MM.1S (cell line): Measurements from ENCODE around the gene MYO10.

Source experiments
- DNase-seq: peaks from one replicate; pipeline ENCODE4 v3.0.0-alpha.2; 2015
- H2AFZ ChIP-seq: fragments of 300-600 bp; sonication (generic); 2 replicates; pipeline ENCODE4 v1.6.0; 2016; ENCODE audit warnings: antibody characterized with exemption, low read length
- H3F3A ChIP-seq: fragments of 300-600 bp; sonication (generic); 2 replicates; pipeline ENCODE4 v1.6.1; 2016; ENCODE audit warnings: mild to moderate bottlenecking, antibody characterized with exemption, low read length, moderate library complexity, mixed read lengths; ENCODE audit not compliant: insufficient read depth
- H3K27ac ChIP-seq: fragments of 300-600 bp; sonication (generic); 2 replicates; pipeline ENCODE4 v1.5.1; 2016; ENCODE audit warnings: mild to moderate bottlenecking, low read length
- H3K27me3 ChIP-seq: fragments of 300-600 bp; sonication (generic); replicated peaks from 2 replicates; pipeline ENCODE4 v1.6.0; 2016; ENCODE audit warnings: low read length; ENCODE audit not compliant: insufficient read depth
- H3K36me3 ChIP-seq: fragments of 300-600 bp; sonication (generic); replicated peaks from 2 replicates; pipeline ENCODE4 v1.6.1; 2016; ENCODE audit warnings: mild to moderate bottlenecking, low read length, mixed read lengths; ENCODE audit not compliant: insufficient read depth
- H3K4me1 ChIP-seq: fragments of 300-600 bp; sonication (generic); 2 replicates; pipeline ENCODE4 v1.6.1; 2016; ENCODE audit warnings: low read length, mixed read lengths
- H3K4me2 ChIP-seq: fragments of 300-600 bp; sonication (generic); 2 replicates; pipeline ENCODE4 v1.6.0; 2016; ENCODE audit warnings: low read depth, low read length
- H3K4me3 ChIP-seq: fragments of 300-600 bp; sonication (generic); 2 replicates; pipeline ENCODE4 v1.5.1; 2016; ENCODE audit warnings: low read length, mixed read lengths
- H3K79me2 ChIP-seq: fragments of 300-600 bp; sonication (generic); 2 replicates; pipeline ENCODE4 v1.6.1; 2016; ENCODE audit warnings: mixed run types, low read length, mixed read lengths
- H3K9ac ChIP-seq: fragments of 300-600 bp; sonication (generic); 2 replicates; pipeline ENCODE4 v1.6.1; 2016; ENCODE audit warnings: low read length, mixed read lengths
- H3K9me2 ChIP-seq: fragments of 300-600 bp; sonication (generic); replicated peaks from 2 replicates; pipeline ENCODE4 v1.6.1; 2016; ENCODE audit warnings: mild to moderate bottlenecking, low read length, mixed read lengths; ENCODE audit not compliant: insufficient read depth
- H3K9me3 ChIP-seq: fragments of 300-600 bp; sonication (generic); replicated peaks from 2 replicates; pipeline ENCODE4 v1.6.1; 2016; ENCODE audit warnings: mild to moderate bottlenecking, low read length, mixed read lengths; ENCODE audit not compliant: insufficient read depth
- H4K20me1 ChIP-seq: fragments of 300-600 bp; sonication (generic); 2 replicates; pipeline ENCODE4 v1.6.1; 2016; ENCODE audit warnings: mild to moderate bottlenecking, low read length, moderate library complexity, mixed read lengths; ENCODE audit not compliant: insufficient read depth
- CTCF ChIP-seq: fragments of 300-600 bp; sonication (generic); IDR thresholded peaks from 2 replicates; pipeline ENCODE4 v1.5.1; 2016; ENCODE audit warnings: antibody characterized with exemption, low read length, mixed read lengths
- EZH2 ChIP-seq: fragments of 300-600 bp; sonication (generic); optimal IDR thresholded peaks from 2 replicates; pipeline ENCODE3; 2017; ENCODE audit warnings: low read depth, mild to moderate bottlenecking, antibody characterized with exemption, low read length, mixed read lengths
- EZH2phosphoT487 ChIP-seq: fragments of 300-600 bp; sonication (generic); IDR thresholded peaks from 2 replicates; pipeline ENCODE4 v1.6.1; 2018; ENCODE audit warnings: antibody characterized with exemption, low read length

The MYO10 gene

GRCh38 chr5:16842896-16843295 is 93.2 kb downstream of the MYO10 start:
- H3K9me3 ChIP-seq: no peaks in the 10 kb centered on the region
- no peak overlapping the region for H2AFZ ChIP-seq
- no peaks in the 10 kb centered on the region for H3K4me1 ChIP-seq
- H4K20me1 ChIP-seq: no peaks in the 10 kb centered on the region
- no peaks in the 10 kb centered on the region for H3K27me3 ChIP-seq
- H3F3A ChIP-seq: no peaks in the 10 kb centered on the region
- no peaks in the 10 kb centered on the region for H3K36me3 ChIP-seq
- H3K9ac ChIP-seq: no peak overlapping the region
- H3K9me2 ChIP-seq: no peaks in the 10 kb centered on the region
- no peak overlapping the region for H3K4me2 ChIP-seq
- H3K79me2 ChIP-seq: no peaks in the 10 kb centered on the region
- H3K4me3 ChIP-seq: no peak overlapping the region
- no peak overlapping the region for H3K27ac ChIP-seq
- TF ChIP-seq EZH2 (no peak), CTCF (no peak), EZH2phosphoT487 (no peak)
- DNase-seq: no peak

- no peak overlapping the region for H3K27ac ChIP-seq
- H3K9me2 ChIP-seq: no peaks in the 10 kb centered on the region
- H3K4me3 ChIP-seq: no peak overlapping the region
- H3K9me3 ChIP-seq: no peaks in the 10 kb centered on the region
- no peaks in the 10 kb centered on the region for H3K4me1 ChIP-seq
- H3K79me2 ChIP-seq: no peaks in the 10 kb centered on the region
- no peak overlapping the region for H3K4me2 ChIP-seq
- no peaks in the 10 kb centered on the region for H4K20me1 ChIP-seq
- H3K9ac ChIP-seq: no peak overlapping the region
- H2AFZ ChIP-seq: no peak overlapping the region
- DNase-seq: no peak
- H3K36me3 ChIP-seq: no peaks in the 10 kb centered on the region
- H3K27me3 ChIP-seq: no peaks in the 10 kb centered on the region
- TF ChIP-seq CTCF: no peak
- no peak for TF ChIP-seq EZH2phosphoT487
- no peak for TF ChIP-seq EZH2
- H3F3A ChIP-seq: no peaks in the 10 kb centered on the region
These were observed 94.7 kb downstream of the MYO10 start for GRCh38 chr5:16841416-16841815.

GRCh38 chr5:16837305-16837704 is 98.8 kb downstream of the MYO10 start:
- no peaks in the 10 kb centered on the region for H4K20me1 ChIP-seq
- H3K9ac ChIP-seq: no peak overlapping the region
- TF ChIP-seq EZH2phosphoT487 (no peak), EZH2 (no peak), CTCF (no peak)

More at GRCh38 chr5:16837305-16837704, 98.8 kb downstream of the MYO10 start:
- Histone ChIP-seq H3F3A (no peaks in the 10 kb centered on the region), H3K4me1 (no peaks in the 10 kb centered on the region), H3K36me3 (no peaks in the 10 kb centered on the region), H3K4me2 (no peak overlapping the region), H3K9me2 (no peaks in the 10 kb centered on the region), H2AFZ (no peak overlapping the region), H3K27me3 (no peaks in the 10 kb centered on the region), H3K4me3 (no peak overlapping the region), H3K79me2 (no peaks in the 10 kb centered on the region), H3K9me3 (no peaks in the 10 kb centered on the region), H3K27ac (no peak overlapping the region)
- DNase-seq: no peak
